Measurements from ENCODE around the gene S100A4. TPM values are rescaled to one million over a fixed set of nuclear protein-coding genes. Genes with fewer than 3 reads are reported as not detected.
"Not testable (repeated sequence)": the region's sequence is repeated elsewhere in the genome, so short reads cannot be mapped to it uniquely, and the experiment has no call there.

S100A4 gene
- total RNA-seq (2014; rRNA removed; shearing (Covaris generic)): 15.7 and 20.6 TPM in 2 replicates

DNA sequence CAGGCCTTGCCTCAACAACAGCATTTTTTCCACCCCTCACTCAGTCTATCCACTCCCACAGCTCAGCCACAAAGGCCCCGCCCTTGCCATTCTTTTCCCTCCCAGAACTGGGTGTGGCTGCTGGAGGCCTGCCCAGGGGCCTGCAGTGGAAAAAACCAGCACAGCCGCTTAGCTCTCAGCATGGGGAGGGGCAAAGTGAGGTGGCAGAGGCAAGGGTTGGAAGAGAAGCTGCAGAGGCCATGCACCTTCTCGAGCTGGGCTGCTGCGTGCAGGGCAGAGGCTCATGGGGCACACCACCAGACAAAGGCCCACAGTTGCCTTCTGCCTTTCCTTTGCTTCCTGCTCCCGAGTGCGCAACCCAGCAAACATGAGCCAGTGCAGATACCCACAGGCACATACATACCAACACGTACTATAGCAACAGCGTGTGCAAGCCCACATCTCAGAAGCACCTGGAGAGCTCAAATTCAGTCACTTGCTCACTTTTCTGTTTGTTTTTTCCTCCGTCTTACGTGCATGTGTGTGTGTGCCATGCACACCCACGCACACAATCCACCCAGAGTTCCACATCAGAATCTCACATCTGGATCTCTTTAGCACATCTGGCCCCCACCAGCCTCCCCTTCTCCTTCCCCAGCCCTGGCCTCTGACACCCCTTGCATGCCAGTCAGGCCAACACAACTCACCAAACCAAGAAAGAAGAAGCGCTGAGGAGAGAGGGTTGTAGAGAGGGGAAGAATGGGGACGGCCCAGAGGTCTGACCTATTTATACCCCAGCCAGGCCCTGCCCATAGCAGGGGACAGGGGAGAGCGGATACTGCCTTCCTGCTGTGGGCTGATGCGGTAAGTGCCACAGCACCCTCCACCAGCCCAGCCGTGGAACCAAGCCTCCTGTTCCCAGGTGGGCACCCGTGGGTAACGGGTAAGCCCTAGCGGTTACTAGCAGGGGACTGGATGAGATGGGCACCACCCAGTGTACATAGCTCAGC is at the start of gene S100A4:
Gene S100A4, minus strand, starts transcription at position 740 of the 989 bp plus-strand sequence. CDS start 1,012 bp downstream, outside the sequence.
- peak; percentile 94 for DNase-seq (ENCODE audit: low read depth)

- DNase-seq (ENCODE audit: low read depth): no peak
Observed at GRCh38 chr1:153592748-153593147, 47.1 kb upstream of the S100A4 start.

DNA sequence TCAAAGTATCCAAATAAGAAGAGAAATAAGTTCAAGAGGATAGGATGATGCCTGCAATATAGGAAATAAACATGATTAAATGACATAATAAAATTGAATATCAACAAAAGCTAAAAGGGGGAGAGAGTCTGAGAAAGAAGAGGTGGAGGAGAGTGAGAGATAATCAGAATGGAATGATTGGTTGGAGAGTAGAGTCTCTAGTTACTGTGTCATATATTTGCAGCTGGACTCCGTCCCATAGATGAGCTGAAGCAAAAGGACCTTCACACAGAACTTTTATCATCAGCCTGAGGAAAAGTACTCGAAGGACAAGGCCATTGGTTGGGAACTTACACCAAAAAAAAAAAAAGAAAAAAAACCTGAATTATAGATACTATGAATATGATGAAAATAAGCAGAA is 42.9 kb upstream of the S100A4 start:
- DNase-seq (ENCODE audit: low read depth): no peak

- DNase-seq (ENCODE audit: low read depth): not testable (repeated sequence)
Observed at GRCh38 chr1:153588033-153588432, 42.4 kb upstream of the S100A4 start.

- DNase-seq (ENCODE audit: low read depth): peak; percentile 35
Observed at GRCh38 chr1:153587314-153587713, 41.7 kb upstream of the S100A4 start.

GRCh38 chr1:153586347-153586746 is 40.7 kb upstream of the S100A4 start:
- DNase-seq (ENCODE audit: low read depth): no peak

- no peak for DNase-seq (ENCODE audit: low read depth)
Observed at GRCh38 chr1:153585006-153585405, 39.4 kb upstream of the S100A4 start.

DNA sequence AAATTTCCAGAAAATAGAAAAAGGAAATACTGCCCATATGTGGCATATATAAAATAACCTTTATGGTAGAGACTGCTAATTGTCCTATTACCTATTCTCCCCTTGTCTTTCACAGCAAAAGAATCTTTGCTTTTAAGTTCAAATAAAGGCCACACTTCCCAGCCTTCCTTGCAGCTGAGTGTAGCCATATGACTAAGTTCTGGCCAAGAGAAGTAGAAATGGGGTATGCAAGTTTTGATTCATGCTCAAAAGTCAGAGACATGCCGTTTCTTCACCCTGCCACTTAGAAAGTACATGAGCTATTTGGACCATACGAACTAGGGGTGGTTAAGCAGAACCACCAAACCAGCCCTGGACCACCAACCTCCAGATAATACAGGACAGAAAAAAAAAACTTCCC is 38.4 kb upstream of the S100A4 start:
- DNase-seq (ENCODE audit: low read depth): no peak

GRCh38 chr1:153583514-153583913 is 37.9 kb upstream of the S100A4 start:
- DNase-seq (ENCODE audit: low read depth): not testable (repeated sequence)

DNA sequence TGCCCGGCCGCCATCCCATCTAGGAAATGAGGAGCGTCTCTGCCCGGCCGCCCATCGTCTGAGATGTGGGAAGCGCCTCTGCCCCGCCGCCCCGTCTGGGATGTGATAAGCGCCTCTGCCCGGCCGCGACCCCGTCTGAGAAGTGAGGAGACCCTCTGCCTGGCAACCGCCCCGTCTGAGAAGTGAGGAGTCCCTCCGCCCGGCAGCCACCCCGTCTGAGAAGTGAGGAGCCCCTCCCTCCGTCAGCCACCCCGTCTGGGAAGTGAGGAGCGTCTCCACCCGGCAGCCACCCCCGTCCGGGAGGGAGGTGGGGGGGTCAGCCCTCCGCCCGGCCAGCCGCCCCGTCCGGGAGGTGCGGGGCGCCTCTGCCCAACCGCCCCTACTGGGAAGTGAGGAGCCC is 37.2 kb upstream of the S100A4 start:
- not testable (repeated sequence) for DNase-seq (ENCODE audit: low read depth)

DNA sequence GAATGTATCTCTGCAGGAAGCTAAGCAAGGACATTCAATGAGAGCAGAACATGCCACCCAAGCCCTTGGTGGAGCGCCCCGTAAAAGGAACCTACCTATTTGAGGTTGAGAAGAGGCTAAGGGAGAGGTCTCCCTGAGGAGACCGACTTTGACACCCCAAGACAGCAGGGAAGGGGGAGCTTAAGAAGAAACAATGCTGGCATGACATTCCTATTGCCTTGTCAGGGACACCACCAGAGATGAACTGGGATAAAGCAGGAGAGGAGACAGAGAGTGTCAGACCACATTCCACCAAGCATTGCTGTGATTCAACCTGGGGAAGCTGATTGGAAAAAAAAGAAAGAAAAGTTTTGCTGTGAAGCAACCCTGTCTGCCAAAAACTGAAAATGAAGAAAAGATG is 33.3 kb upstream of the S100A4 start:
- DNase-seq (ENCODE audit: low read depth): no peak

- no peak for DNase-seq (ENCODE audit: low read depth)
Observed at GRCh38 chr1:153578490-153578889, 32.9 kb upstream of the S100A4 start.

DNA sequence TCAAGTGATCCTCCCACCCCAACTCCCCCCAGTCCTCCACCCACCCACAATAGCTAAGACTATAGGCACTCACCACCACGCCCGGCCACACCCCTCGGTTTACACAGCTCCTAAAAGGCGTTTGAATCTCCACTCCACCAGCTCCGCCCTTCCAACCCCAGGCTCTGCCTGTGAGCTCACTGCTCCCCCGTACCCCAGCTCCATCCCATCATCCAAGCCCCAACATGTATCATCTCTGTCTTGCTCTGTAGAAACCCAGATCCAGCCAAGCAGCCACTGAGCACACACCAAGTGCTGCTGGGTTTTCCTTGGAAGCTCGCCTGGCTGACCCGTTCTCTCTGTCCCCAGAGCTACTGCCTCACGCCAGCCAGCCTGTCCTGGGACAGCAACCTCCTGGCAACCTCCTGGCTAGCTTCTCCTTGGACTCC is 32.0 kb upstream of the S100A4 start:
- DNase-seq (ENCODE audit: low read depth): no peak

GRCh38 chr1:153577138-153577537 is 31.5 kb upstream of the S100A4 start:
- DNase-seq (ENCODE audit: low read depth): no peak

DNA sequence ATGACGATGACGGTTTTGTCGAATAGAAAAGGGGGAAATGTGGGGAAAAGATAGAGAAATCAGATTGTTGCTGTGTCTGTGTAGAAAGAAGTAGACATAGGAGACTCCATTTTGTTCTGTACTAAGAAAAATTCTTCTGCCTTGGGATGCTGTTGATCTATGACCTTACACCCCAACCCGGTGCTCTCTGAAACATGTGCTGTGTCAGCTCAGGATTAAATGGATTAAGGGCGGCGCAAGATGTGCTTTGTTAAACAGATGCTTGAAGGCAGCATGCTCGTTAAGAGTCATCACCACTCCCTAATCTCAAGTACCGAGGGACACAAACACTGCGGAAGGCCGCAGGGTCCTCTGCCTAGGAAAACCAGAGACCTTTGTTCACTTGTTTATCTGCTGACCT is 29.9 kb upstream of the S100A4 start:
- not testable (repeated sequence) for DNase-seq (ENCODE audit: low read depth)

GRCh38 chr1:153575081-153575491 is 29.5 kb upstream of the S100A4 start:
- not testable (repeated sequence) for DNase-seq (ENCODE audit: low read depth)

- DNase-seq (ENCODE audit: low read depth): no peak
Observed at GRCh38 chr1:153573351-153573750, 27.7 kb upstream of the S100A4 start.

- peak; percentile 89 for DNase-seq (ENCODE audit: low read depth)
Observed at GRCh38 chr1:153572569-153573015, 27.0 kb upstream of the S100A4 start.

DNA sequence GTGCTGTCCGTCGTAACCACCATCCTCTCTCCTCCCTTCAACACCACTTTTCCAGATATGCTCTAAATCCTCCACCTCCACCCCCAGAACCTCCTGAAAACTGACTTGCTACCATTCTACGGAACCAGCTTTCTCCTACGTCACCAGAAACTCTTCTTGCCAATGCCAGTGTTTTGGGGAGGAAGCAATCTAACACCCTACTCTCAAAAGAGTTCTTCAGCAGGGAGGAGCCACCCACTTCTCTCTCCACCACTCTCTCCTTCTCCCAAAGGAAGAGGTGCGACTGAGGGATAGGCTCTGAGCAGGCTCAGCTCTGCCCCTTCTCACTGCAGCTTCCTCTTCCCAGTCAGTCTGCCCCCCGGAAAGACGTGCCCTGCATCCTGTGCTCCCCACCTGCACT is 26.1 kb upstream of the S100A4 start:
- no peak for DNase-seq (ENCODE audit: low read depth)

GRCh38 chr1:153570874-153571273 is 25.3 kb upstream of the S100A4 start:
- no peak for DNase-seq (ENCODE audit: low read depth)

GRCh38 chr1:153569465-153569864 is 23.9 kb upstream of the S100A4 start:
- no peak for DNase-seq (ENCODE audit: low read depth)

- DNase-seq (ENCODE audit: low read depth): peak; percentile 94
Observed at GRCh38 chr1:153568367-153569099, 22.9 kb upstream of the S100A4 start.
